Measurements from ENCODE around the gene GP2.

- TF ChIP-seq NFIC (IDR thresholded peaks at IDR 0.05) (no peak), EP300 (IDR thresholded peaks at IDR 0.05; ENCODE audit: borderline replicate concordance) (no peak), MAX (IDR thresholded peaks at IDR 0.05) (no peak), FOXM1 (IDR thresholded peaks at IDR 0.05; ENCODE audit: borderline replicate concordance, low read depth) (no peak), YY1 (IDR thresholded peaks at IDR 0.05; ENCODE audit: low read depth) (no peak), REST (IDR thresholded peaks at IDR 0.05; ENCODE audit: low read depth) (no peak), RAD21 (IDR thresholded peaks at IDR 0.05; ENCODE audit: low read depth) (no peak), TCF12 (IDR thresholded peaks at IDR 0.05; ENCODE audit: low read depth) (no peak), EGR1 (IDR thresholded peaks at IDR 0.05) (no peak)
Measured at GRCh38 chr16:20291208-20292206, 35.8 kb downstream of the GP2 start.

All from Ishikawa (cell line).